GM21528 (cell line): ENCODE data around the gene RAP1GAP2.

Source experiments
- ATAC-seq: cut with Tn5 transposase; IDR thresholded peaks from one replicate; pipeline ENCODE4 v1.9.1; 2021; ENCODE audit warnings: mild to moderate bottlenecking, moderate library complexity; ENCODE audit not compliant: unreplicated experiment, low FRiP score

Gene RAP1GAP2

DNA sequence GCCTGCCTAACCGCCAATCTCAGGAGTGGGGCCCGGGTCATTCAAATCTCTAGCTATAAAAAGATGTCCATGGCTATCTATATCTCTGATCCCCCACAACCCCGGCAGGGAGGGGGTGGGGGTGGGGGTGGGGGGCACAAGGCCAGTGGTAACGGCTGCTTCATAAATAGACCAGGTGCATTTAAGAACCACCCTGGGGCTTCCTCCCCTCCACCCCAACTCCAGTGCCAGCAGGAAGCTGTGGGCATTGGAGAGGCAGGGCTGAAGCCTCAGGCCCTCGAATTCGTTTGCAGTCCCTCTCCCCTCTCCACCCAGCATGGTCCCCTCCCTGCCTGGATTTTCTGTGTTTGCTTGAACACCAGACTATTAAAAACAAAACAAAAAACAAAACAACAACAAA lies 56.0 kb downstream of the RAP1GAP2 start:
- ATAC-seq, result no peak

GRCh38 chr17:2852729-2853282 lies 56.6 kb downstream of the RAP1GAP2 start:
- ATAC-seq, result no peak

- ATAC-seq, result no peak
These were observed 57.3 kb downstream of the RAP1GAP2 start for GRCh38 chr17:2853283-2854142.

DNA sequence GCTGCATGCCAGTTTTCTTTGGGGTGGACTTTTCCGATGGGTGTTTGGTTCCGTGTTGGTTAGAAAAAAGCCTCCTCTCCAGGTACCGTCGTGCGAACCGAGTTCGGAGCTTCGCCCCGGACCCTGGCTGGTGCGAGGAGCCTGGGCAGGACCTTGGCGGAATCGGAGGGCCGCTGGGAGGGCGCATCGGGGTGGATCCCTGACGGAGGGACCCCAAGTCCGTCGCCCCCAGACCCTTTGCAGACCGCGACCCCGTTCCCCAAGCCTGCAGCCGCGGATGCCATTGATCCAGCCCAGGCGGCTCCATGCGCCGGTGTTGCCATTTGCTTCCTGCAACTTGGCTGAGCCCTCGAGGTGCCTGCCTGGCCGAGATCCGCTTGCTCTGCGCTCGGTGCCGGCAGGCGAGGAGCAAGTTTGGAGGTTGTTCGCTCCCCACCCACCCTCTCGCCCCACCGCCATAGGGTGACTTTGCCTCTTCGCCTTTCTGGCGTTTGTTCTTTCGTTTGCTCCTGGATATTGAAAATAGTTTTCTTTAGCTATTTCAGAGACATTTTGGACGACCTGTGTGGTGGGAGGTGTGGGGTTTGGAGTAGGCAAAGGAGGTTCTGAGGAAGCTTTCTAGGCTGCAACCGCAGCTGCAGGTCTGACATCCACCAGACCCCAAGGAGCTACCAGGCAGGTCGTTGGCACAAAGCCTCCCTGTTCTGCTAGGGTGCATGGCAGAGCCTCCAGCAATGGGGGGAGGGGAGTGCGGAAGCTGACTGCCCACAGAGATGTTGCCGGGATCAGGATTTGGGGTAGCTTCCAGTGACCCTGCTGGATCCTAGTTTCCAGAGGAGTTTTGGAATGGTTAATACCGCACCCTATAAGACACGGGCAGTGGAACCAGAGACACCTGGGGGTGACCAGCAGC lies 58.2 kb downstream of the RAP1GAP2 start:
- no peak for ATAC-seq

DNA sequence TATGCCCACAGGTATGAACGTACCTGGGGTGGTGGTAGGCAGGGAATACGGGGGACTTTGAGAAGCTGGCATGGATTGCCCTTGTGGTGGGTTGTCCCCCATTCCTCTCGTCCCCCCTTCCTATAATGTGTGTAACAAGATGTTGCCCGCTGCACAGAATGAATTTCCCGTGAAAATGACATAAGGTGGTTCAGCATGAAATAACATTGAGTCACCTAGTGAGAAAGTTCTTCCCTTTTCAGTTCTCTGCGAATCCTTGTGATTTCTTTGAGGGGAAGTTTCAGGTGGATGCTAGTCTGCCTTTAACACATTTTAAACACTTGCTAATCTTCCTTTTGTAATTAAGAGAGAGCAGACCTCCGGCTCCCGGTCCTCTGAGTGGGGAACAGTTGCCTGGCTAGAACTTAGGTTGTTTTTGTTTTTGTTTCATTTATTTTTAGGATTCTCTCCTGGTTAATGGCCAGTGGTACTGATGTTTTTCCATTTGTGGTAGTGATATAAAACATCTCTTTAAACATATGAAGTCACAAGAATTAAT lies 58.9 kb downstream of the RAP1GAP2 start:
- no peak for ATAC-seq

GRCh38 chr17:2856727-2857126 lies 60.5 kb downstream of the RAP1GAP2 start:
- ATAC-seq, result no peak

- no peak for ATAC-seq
These were observed 63.8 kb downstream of the RAP1GAP2 start for GRCh38 chr17:2860045-2860444.

DNA sequence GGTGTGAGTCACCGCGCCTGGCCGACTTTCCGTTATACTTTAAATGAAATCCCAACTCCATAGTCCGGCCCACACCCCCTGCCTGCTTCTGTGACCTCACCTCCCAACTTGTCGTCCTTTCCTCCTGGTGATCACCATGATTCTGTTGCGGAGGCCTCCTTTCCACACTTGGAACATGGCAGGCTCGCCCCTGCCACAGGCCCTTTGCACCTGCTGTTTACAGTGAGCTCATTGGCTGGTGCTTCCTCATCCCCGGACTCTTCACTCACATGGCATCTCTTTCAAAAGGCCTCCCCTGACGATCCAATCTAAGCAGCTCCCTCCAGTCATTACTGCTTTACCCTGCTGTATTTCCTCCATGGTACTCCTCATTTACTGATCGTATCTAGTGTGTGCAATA lies 64.6 kb downstream of the RAP1GAP2 start:
- ATAC-seq, result no peak

GRCh38 chr17:2862197-2862596 lies 66.0 kb downstream of the RAP1GAP2 start:
- no peak for ATAC-seq

DNA sequence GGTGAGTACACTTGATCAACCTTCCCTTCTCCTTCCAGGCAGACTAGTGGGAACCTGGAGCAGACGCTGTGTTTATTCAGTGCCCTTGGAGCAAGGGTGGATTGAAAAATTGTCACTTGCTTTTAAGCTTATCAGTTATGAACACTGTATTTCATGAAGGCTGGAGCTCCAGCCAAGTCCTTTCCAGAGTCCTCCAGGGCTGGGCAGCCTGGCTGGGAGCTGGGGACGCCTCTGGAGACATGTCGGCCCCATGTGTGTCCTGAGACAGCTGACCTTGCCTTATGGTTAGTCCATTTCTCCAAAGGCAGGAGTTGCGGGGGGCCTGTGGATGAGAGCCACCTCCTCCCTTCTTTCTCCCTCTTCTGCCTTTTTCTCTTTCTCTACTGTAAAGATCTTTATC lies 67.0 kb downstream of the RAP1GAP2 start:
- ATAC-seq, result no peak

GRCh38 chr17:2865228-2865627 lies 69.0 kb downstream of the RAP1GAP2 start:
- ATAC-seq, result no peak

DNA sequence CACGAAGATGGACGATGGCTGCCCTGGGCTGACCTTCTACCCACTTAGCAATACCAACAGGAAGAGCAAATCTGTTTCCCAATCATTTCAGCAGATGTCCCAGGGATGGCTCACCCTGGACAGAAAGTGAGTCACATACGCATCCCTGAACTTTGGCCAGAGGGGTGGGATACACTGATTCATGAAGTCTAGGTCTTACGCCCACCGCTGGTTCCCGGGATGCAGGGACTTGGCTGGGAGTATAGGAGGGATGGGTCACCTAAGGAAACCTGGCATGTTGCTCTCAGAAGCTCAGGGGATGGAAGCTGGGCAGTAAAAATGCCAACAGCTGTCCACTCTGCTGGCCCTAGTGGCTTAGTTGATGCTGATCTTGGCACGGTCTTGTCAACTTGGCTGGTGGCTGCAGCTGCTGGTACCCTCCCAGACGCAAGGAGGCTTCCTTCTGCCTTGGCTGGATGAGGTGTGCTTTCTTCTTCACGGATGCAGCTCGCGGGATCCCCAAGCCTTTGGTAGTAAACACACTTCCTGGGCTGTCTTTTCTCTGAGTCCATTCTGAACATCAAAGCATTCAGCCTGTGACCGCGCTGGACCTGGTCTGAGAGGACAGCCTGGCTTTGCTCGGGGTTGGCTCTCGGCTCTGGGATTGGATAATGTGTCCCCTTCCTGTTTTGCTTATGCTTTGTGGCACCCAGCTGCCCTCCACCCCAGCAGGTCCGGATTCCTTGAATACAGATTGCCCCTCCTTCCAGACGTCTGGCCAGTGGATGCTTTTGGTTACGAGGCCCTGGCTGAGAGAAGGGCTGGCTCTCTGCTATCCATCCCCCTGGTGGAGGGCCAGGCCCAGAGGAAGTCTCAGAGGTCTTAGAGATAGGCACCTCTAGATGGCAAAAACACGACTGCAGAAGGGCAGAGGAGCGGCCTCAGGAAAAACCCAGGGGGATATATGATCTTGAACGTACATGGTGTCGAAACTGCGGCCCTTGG lies 71.5 kb downstream of the RAP1GAP2 start:
- no peak for ATAC-seq

GRCh38 chr17:2869604-2870003 lies 73.4 kb downstream of the RAP1GAP2 start:
- ATAC-seq, result no peak

DNA sequence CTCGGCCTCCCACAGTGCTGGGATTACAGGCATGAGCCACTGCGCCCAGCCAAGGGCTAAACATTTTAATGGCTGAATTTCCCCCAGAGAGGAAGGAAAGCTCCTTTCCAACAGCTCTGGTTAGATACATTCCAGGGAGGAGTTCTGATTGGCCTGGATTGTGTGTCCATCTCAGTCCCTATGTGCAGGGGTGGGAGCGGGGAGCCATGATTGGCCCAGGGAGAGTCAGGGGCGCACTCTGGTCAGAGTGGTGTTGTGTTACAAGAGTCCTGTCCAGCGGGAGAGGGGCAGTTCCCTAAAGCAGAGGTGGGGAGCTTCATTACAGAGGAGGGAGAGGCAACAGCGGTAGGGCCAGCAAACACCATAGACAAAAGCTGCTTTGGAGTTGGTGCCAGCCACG lies 75.0 kb downstream of the RAP1GAP2 start:
- no peak for ATAC-seq

DNA sequence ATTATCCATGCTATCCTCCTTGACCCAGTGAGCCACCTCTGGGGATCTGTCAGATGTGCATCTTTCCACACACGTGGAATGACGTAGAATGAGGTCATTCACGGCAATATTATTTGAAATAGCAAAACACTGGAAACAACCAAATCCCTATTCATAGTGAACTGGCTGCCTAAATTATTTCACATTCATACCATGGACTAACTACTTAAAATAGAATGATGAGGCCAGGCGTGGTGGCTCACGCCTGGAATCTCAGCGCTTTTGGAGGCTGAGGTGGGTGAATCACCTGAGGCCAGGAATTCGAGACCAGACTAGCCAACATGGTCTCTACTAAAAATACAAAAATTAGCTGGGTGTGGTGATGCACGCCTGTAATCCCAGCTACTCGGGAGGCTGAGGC lies 75.5 kb downstream of the RAP1GAP2 start:
- ATAC-seq, result no peak

GRCh38 chr17:2872282-2872681 lies 76.0 kb downstream of the RAP1GAP2 start:
- ATAC-seq, result no peak

DNA sequence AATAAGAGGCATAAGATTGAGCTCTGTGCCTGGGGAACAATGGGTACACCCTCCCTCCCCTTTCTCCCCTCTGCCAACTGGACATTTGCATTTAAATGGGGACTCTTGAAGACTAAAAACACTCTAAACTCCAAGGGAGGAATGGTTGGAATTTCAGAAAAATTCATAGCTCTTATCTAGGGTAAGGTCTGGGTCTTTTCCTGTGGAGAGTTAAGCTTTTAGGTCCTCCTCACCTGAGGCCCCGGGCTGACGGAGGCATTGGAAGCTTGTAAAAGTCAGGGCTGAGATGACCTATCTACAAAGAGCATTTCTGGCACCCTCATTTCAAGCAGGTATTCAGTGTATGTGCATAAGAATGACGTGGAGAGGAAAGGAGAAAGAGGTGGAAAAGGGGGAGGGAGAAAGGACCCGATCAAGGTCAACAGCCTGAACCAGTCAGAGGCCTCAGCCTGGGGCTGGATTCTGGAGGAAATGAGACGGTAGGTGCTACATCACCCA lies 78.0 kb downstream of the RAP1GAP2 start:
- ATAC-seq, result no peak

DNA sequence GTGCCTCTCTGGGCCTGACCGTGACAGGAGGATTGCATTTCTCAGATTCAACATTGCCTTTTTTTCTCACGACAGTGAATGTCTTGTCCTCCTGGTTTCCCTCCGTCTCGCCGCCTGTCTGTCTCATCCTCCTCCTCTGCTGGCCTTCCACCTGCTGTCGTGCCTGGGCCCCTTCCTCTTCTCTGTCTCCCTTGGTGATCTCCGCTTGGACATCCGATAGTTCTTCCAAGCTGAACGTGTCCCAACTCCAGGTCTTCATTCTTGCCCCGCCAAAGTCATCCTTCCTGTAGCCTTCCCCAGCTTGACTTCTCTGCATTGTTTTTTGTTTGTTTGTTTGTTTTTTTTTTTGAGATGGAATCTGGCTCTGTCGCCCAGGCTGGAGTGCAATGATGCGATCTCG lies 79.4 kb downstream of the RAP1GAP2 start:
- ATAC-seq, result no peak

- no peak for ATAC-seq
These were observed 80.2 kb downstream of the RAP1GAP2 start for GRCh38 chr17:2876467-2876866.
